Calu3 (cell line): ENCODE results near the gene NOL4L. TPM values are rescaled to one million over a fixed set of nuclear protein-coding genes. Genes with fewer than 3 reads are reported as not detected.

ENCODE experiments used
- BruUV-seq: library from RNA; stranded (reverse); fragments of 400-500 nt; replicated peaks from 2 replicates; lab custom pipeline; 2021; lab: Mats Ljungman, UMichigan
- CTCF ChIA-PET: fragments of 300-600 bp; sonication (Branson Sonifier 250); formaldehyde crosslinking; loops from one replicate; lab custom pipeline; 2022; ENCODE audit warnings: antibody characterized with exemption; lab: Charles Lee
- DNase-seq: peaks from one replicate; pipeline ENCODE4 v3.0.0; 2022
- H3K27ac Mint-ChIP-seq: one replicate; pipeline ENCODE4 v1.8.0; 2022; ENCODE audit warnings: mixed read lengths; ENCODE audit not compliant: unreplicated experiment
- H3K27me3 Mint-ChIP-seq: one replicate; pipeline ENCODE4 v1.8.0; 2022; ENCODE audit warnings: mixed read lengths; ENCODE audit not compliant: unreplicated experiment
- H3K36me3 Mint-ChIP-seq: one replicate; pipeline ENCODE4 v1.8.0; 2022; ENCODE audit warnings: mild to moderate bottlenecking, moderate library complexity, mixed read lengths; ENCODE audit not compliant: insufficient read depth, unreplicated experiment
- H3K4me1 Mint-ChIP-seq: one replicate; pipeline ENCODE4 v1.8.0; 2022; ENCODE audit warnings: mild to moderate bottlenecking, low read depth, mixed read lengths; ENCODE audit not compliant: unreplicated experiment
- H3K4me3 Mint-ChIP-seq: one replicate; pipeline ENCODE4 v1.8.0; 2022; ENCODE audit warnings: mild to moderate bottlenecking, low read depth, moderate library complexity, mixed read lengths; ENCODE audit not compliant: unreplicated experiment
- H3K9me3 Mint-ChIP-seq: one replicate; pipeline ENCODE4 v1.8.0; 2022; ENCODE audit warnings: low read depth, mixed read lengths; ENCODE audit not compliant: unreplicated experiment
- CTCF ChIP-seq: fragments of 200-600 bp; IDR thresholded peaks from one replicate; pipeline ENCODE4 v1.8.0; 2022; ENCODE audit warnings: antibody characterized with exemption; ENCODE audit not compliant: unreplicated experiment
- intact Hi-C: fragments of 100-400 bp; cut with micrococcal nuclease; formaldehyde crosslinking; loops from one replicate; pipeline ENCODE4 v1.10.0; 2022; ENCODE audit not compliant: unreplicated experiment
- total RNA-seq: library from RNA; stranded (reverse); gene quantifications from 2 replicates; pipeline ENCODE4 v1.2.3, GENCODE V29; 2022

Gene NOL4L
- total RNA-seq, 1 experiment from 2014 or later, result 46.9 TPM

- Mint-ChIP-seq H3K36me3 (peaks cover 51% of the 10 kb centered on the region), H3K9me3 (no peaks in the 10 kb centered on the region), H3K4me3 (peak overlapping the region; percentile 33), H3K4me1 (peaks cover 61% of the 10 kb centered on the region), H3K27ac (no peak overlapping the region), H3K27me3 (no peaks in the 10 kb centered on the region)
- no peak for DNase-seq
- no peak for TF ChIP-seq CTCF
- CTCF ChIA-PET, result no interaction called here
- intact Hi-C loops, result loop anchor here (5.0 to 10.0 kb wide), 2 partner anchors 122 to 145 kb away; partner anchors contain the start of gene ASXL1
- BruUV-seq, result no TSS peak
These were observed 105.4 kb downstream of the NOL4L start for GRCh38 chr20:32479697-32480171.

DNA sequence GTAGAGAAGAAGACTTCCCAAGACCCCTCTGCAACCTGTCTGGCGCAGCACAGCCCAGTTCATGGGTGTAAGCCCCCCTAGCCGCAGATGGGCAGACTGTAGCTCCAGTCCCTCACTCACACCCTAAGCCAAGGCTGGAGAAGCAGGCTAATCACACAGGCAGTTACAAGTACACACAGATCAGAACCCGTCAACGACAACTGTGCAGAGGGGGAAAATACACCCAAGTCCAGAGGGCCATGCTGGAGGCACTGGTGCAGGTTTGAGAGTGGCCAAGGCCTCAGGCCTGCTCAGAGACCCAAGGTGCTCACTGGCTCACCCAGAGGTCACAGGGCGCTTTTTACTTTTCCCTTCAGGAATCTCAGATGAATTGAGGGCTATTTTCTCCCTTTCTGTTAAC, 106.1 kb downstream of the NOL4L start:
- Mint-ChIP-seq H3K27me3 (no peaks in the 10 kb centered on the region), H3K4me1 (peaks cover 61% of the 10 kb centered on the region), H3K36me3 (peaks cover 51% of the 10 kb centered on the region), H3K4me3 (no peak overlapping the region), H3K27ac (no peak overlapping the region), H3K9me3 (no peaks in the 10 kb centered on the region)
- BruUV-seq, result no TSS peak
- DNase-seq, result no peak
- no peak for TF ChIP-seq CTCF
- intact Hi-C loops, result loop anchor here (5.0 kb wide), 1 partner anchor 122 kb away; the partner anchor contains the start of gene ASXL1
- CTCF ChIA-PET, result no interaction called here

DNA sequence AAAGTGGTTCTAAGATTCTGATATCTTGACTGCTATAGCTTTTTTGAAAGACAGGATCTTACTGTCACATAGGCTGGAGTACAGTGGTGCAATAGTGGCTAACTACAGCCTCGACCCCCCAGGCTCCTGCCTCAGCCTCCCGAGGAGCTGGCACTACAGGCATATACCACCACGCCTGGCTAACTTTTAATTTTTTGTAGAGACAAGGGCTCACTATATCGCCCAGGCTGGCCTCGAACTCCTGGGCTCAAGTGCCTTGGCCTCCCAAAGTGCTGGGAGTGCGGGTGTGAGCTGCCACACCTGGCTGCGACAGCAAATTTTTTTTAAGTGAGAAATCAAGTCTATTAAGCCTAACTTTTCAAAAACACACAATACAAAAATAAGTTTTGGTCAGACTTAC, 106.6 kb downstream of the NOL4L start:
- intact Hi-C loops, result loop anchor here (5.0 kb wide), 1 partner anchor 121 kb away; the partner anchor contains the start of gene ASXL1
- no peak for TF ChIP-seq CTCF
- H3K27ac Mint-ChIP-seq, result peak overlapping the region; percentile 29
- peaks cover 63% of the 10 kb centered on the region for H3K4me1 Mint-ChIP-seq
- BruUV-seq, result no TSS peak
- CTCF ChIA-PET, result no interaction called here
- peaks cover 51% of the 10 kb centered on the region for H3K36me3 Mint-ChIP-seq
- no peak for DNase-seq
- peak overlapping the region; percentile 12 for H3K4me3 Mint-ChIP-seq
- no peaks in the 10 kb centered on the region for H3K27me3 Mint-ChIP-seq
- H3K9me3 Mint-ChIP-seq, result no peaks in the 10 kb centered on the region

GRCh38 chr20:32477594-32478512, 107.3 kb downstream of the NOL4L start:
- H3K36me3 Mint-ChIP-seq, result peaks cover 51% of the 10 kb centered on the region

More at GRCh38 chr20:32477594-32478512, 107.3 kb downstream of the NOL4L start:
- no TSS peak for BruUV-seq
- H3K4me3 Mint-ChIP-seq, result peak overlapping the region; percentile 12
- intact Hi-C loops, result loop anchor here (5.0 kb wide), 1 partner anchor 121 kb away; the partner anchor contains the start of gene ASXL1
- H3K27ac Mint-ChIP-seq, result peak overlapping the region; percentile 29
- no peaks in the 10 kb centered on the region for H3K27me3 Mint-ChIP-seq
- no peak for DNase-seq
- CTCF ChIA-PET, result interaction anchor here (0.5 kb wide), 1 partner anchor 24 kb away, joined by 4 read pairs; no protein-coding TSS in a partner anchor
- TF ChIP-seq CTCF, result no peak
- H3K9me3 Mint-ChIP-seq, result no peaks in the 10 kb centered on the region
- peaks cover 71% of the 10 kb centered on the region for H3K4me1 Mint-ChIP-seq
